A549 (cell line): Measurements from ENCODE around the gene STPG2. TPM values are rescaled to one million over a fixed set of nuclear protein-coding genes. Genes with fewer than 3 reads are reported as not detected.
"Not testable (repeated sequence)": the region's sequence is repeated elsewhere in the genome, so short reads cannot be mapped to it uniquely, and the experiment has no call there.

Experiments used
- ATAC-seq, 2 experiments: fragments of 200-7000 bp in 1 of 2; fragments of >200 bp in 1 of 2; cut with Nextera tagmentation in 1 of 2; cut with Tn5 transposase in 1 of 2; 3 replicates each; pipeline versions ENCODE4 v1.8.0 to v1.9.1; 2018 to 2020; ENCODE audit warnings: mild to moderate bottlenecking in 1 of 2, moderate library complexity in 1 of 2
- CTCF ChIA-PET: fragments of 300-600 bp; sonication (Branson Sonifier 250); formaldehyde crosslinking; extraction: SDS; loops from one replicate; lab custom pipeline; 2021; ENCODE audit warnings: antibody characterized with exemption, inconsistent platforms; lab: Yijun Ruan, JAX
- POLR2A ChIA-PET: fragments of 350-600 bp; formaldehyde crosslinking; extraction: SDS; loops from one replicate; lab custom pipeline; 2021; ENCODE audit warnings: antibody characterized with exemption, inconsistent platforms; lab: Yijun Ruan, JAX
- DNase-seq, 2 experiments: peaks; one replicate each; pipeline versions ENCODE4 v3.0.0 to v3.0.0-alpha.2; 2011 to 2016; ENCODE audit warnings: low read depth in 1 of 2, low spot score in 1 of 2
- FAIRE-seq: peaks from 2 replicates; lab custom pipeline; 2011; peaks lifted over from hg19 to GRCh38; lab: Jason Lieb, UNC
- H3K27ac ChIP-seq, 2 experiments: fragments of >200 bp; sonication (Bioruptor Twin); formaldehyde crosslinking; 3 replicates each; pipeline ENCODE4 v1.5.1; 2016 to 2017
- H3K4me1 ChIP-seq: fragments of >200 bp; sonication (Bioruptor Twin); formaldehyde crosslinking; 3 replicates; pipeline ENCODE4 v1.6.1; 2016
- H3K4me2 ChIP-seq: fragments of >200 bp; sonication (Bioruptor Twin); formaldehyde crosslinking; 3 replicates; pipeline ENCODE4 v1.6.1; 2016
- H3K4me3 ChIP-seq: fragments of >200 bp; sonication (Bioruptor Twin); formaldehyde crosslinking; 3 replicates; pipeline ENCODE4 v1.5.1; 2016
- H3K9me3 ChIP-seq: fragments of >200 bp; sonication (Bioruptor Twin); formaldehyde crosslinking; 3 replicates; pipeline ENCODE4 v1.6.1; 2016
- CBX2 ChIP-seq: fragments of 200-600 bp; sonication (generic); IDR thresholded peaks from 2 replicates; pipeline ENCODE4 v1.6.1; 2016; ENCODE audit warnings: low read depth, mild to moderate bottlenecking, borderline replicate concordance
- CHD2 ChIP-seq: fragments of 150-350 bp; IDR thresholded peaks from 2 replicates; pipeline ENCODE4 v1.6.1; 2014; ENCODE audit warnings: low read length; ENCODE audit not compliant: partially characterized antibody
- EHF ChIP-seq: fragments of 250-450 bp; sonication (Bioruptor Pico); IDR thresholded peaks from 2 replicates; pipeline ENCODE4 v1.5.0; 2020; ENCODE audit warnings: mild to moderate bottlenecking
- EHMT2 ChIP-seq: fragments of 200-600 bp; sonication (generic); IDR thresholded peaks from 2 replicates; pipeline ENCODE4 v1.6.1; 2016; ENCODE audit warnings: antibody characterized with exemption, low read depth, mild to moderate bottlenecking, moderate library complexity
- ELK1 ChIP-seq: fragments of 150-350 bp; IDR thresholded peaks from 2 replicates; pipeline ENCODE4 v1.6.1; 2014; ENCODE audit warnings: low read depth, mild to moderate bottlenecking, low read length
- FOXS1 ChIP-seq: fragments of 250-450 bp; sonication (Bioruptor Pico); IDR thresholded peaks from 2 replicates; pipeline ENCODE4 v1.5.0; 2020; ENCODE audit warnings: mild to moderate bottlenecking, moderate library complexity
- GATA3 ChIP-seq: IDR thresholded peaks from 2 replicates; pipeline ENCODE4 v1.6.1; 2012; ENCODE audit warnings: borderline replicate concordance
- HOXB13 ChIP-seq: fragments of 250-450 bp; sonication (Bioruptor Pico); IDR thresholded peaks from 2 replicates; pipeline ENCODE4 v1.5.0; 2020; ENCODE audit warnings: low read depth, mild to moderate bottlenecking, moderate library complexity
- HOXB5 ChIP-seq: fragments of 250-450 bp; sonication (Bioruptor Pico); IDR thresholded peaks from 2 replicates; pipeline ENCODE4 v1.5.0; 2020; ENCODE audit warnings: mild to moderate bottlenecking, moderate library complexity
- JUN ChIP-seq, 2 experiments: fragments of >200 bp; sonication (Bioruptor Twin); formaldehyde crosslinking; IDR thresholded peaks; 2 replicates in 1 of 2; 3 replicates in 1 of 2; pipeline ENCODE4 v1.6.1; 2016 to 2017
- KDM5A ChIP-seq: fragments of 200-600 bp; sonication (generic); IDR thresholded peaks from 2 replicates; pipeline ENCODE4 v1.6.1; 2016; ENCODE audit warnings: antibody characterized with exemption, mild to moderate bottlenecking
- MAX ChIP-seq: IDR thresholded peaks from 2 replicates; pipeline ENCODE4 v1.6.1; 2012
- NR3C1 ChIP-seq: fragments of >200 bp; sonication (Bioruptor Twin); formaldehyde crosslinking; IDR thresholded peaks from 3 replicates; pipeline ENCODE4 v1.6.1; 2017
- POLR2AphosphoS2 ChIP-seq: conservative IDR thresholded peaks from 2 replicates; pipeline ENCODE4 v1.6.1; 2012; ENCODE audit warnings: low read length, improper control_type of control experiment, inconsistent platforms
- RARB ChIP-seq: fragments of 250-450 bp; sonication (Bioruptor Pico); IDR thresholded peaks from 2 replicates; pipeline ENCODE4 v1.8.0; 2021; ENCODE audit warnings: mild to moderate bottlenecking, moderate library complexity
- RCOR1 ChIP-seq: fragments of 150-350 bp; IDR thresholded peaks from 2 replicates; pipeline ENCODE4 v1.6.1; 2014; ENCODE audit warnings: antibody characterized with exemption, low read length, low read depth
- SREBF2 ChIP-seq: fragments of 450-650 bp; IDR thresholded peaks from 2 replicates; pipeline ENCODE4 v1.6.1; 2014; ENCODE audit warnings: mild to moderate bottlenecking, moderate library complexity
- TFCP2L1 ChIP-seq: fragments of 250-450 bp; sonication (Bioruptor Pico); IDR thresholded peaks from 2 replicates; pipeline ENCODE4 v1.5.0; 2021; ENCODE audit warnings: mild to moderate bottlenecking
- USF2 ChIP-seq: fragments of 450-650 bp; IDR thresholded peaks from 2 replicates; pipeline ENCODE4 v1.6.1; 2014; ENCODE audit warnings: antibody characterized with exemption
- ZC3H11A ChIP-seq: fragments of 450-650 bp; IDR thresholded peaks from 2 replicates; pipeline ENCODE4 v1.6.1; 2014; ENCODE audit warnings: antibody characterized with exemption, mild to moderate bottlenecking
- ZFP36 ChIP-seq: fragments of 450-650 bp; IDR thresholded peaks from 2 replicates; pipeline ENCODE4 v1.6.1; 2014; ENCODE audit warnings: borderline replicate concordance; ENCODE audit not compliant: partially characterized antibody
- WGBS: methylation state at CpG from one replicate; pipeline ENCODE4 v1.1.6; 2017; ENCODE audit errors: missing lambda C conversion rate; 5-methylcytosine and 5-hydroxymethylcytosine counted together
- polyA plus RNA-seq, 4 experiments: library from polyadenylated mRNA; depleted of rRNA in 3 of 4; stranded (reverse); fragments of >200 nt; fragmentation: RNase III in 1 of 4; extraction: RNeasy Plus Mini Kit Qiagen cat#74134 plus additional on column Dnase treatment in 1 of 4; gene quantifications; 2 replicates in 3 of 4; 3 replicates in 1 of 4; pipeline ENCODE4 v1.2.3, GENCODE V29; 2011 to 2017
- TF ChIP-seq, protein P1 (sequence below): fragments of 200-600 bp; sonication (generic); IDR thresholded peaks from 2 replicates; pipeline ENCODE4 v1.6.1; 2016; ENCODE audit warnings: antibody characterized with exemption, mild to moderate bottlenecking, moderate library complexity
- TF ChIP-seq, protein P2 (sequence below): IDR thresholded peaks from 2 replicates; pipeline ENCODE4 v1.6.1; 2012; ENCODE audit warnings: low read depth, borderline replicate concordance

Gene STPG2
- polyA plus RNA-seq, 2 of the 4 experiments (the other 2 are of a cell fraction) = 0.05 TPM; not detected in 1

- ChIA-PET POLR2A (no interaction called here), CTCF (no interaction called here)
- no peak for FAIRE-seq
- Histone ChIP-seq H3K9me3 (no peaks in the 10 kb centered on the region), H3K27ac (no peak overlapping the region), H3K4me3 (no peak overlapping the region), H3K4me1 (no peaks in the 10 kb centered on the region), H3K4me2 (no peak overlapping the region)
- no peak for ATAC-seq
- TF ChIP-seq CHD2 (no peak), TFCP2L1 (CRISPR knock-in tag) (no peak), POLR2AphosphoS2 (no peak), RCOR1 (no peak), ZFP36 (no peak), ELK1 (no peak), HOXB13 (CRISPR knock-in tag) (no peak), CBX2 (no peak), RARB (CRISPR knock-in tag) (no peak)
- TF ChIP-seq, protein P1, sequence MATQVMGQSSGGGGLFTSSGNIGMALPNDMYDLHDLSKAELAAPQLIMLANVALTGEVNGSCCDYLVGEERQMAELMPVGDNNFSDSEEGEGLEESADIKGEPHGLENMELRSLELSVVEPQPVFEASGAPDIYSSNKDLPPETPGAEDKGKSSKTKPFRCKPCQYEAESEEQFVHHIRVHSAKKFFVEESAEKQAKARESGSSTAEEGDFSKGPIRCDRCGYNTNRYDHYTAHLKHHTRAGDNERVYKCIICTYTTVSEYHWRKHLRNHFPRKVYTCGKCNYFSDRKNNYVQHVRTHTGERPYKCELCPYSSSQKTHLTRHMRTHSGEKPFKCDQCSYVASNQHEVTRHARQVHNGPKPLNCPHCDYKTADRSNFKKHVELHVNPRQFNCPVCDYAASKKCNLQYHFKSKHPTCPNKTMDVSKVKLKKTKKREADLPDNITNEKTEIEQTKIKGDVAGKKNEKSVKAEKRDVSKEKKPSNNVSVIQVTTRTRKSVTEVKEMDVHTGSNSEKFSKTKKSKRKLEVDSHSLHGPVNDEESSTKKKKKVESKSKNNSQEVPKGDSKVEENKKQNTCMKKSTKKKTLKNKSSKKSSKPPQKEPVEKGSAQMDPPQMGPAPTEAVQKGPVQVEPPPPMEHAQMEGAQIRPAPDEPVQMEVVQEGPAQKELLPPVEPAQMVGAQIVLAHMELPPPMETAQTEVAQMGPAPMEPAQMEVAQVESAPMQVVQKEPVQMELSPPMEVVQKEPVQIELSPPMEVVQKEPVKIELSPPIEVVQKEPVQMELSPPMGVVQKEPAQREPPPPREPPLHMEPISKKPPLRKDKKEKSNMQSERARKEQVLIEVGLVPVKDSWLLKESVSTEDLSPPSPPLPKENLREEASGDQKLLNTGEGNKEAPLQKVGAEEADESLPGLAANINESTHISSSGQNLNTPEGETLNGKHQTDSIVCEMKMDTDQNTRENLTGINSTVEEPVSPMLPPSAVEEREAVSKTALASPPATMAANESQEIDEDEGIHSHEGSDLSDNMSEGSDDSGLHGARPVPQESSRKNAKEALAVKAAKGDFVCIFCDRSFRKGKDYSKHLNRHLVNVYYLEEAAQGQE = no peak
- 10% methylated on average over 3 of the region's 3 CpGs for WGBS
- peak; percentile 5 to 10 for DNase-seq
These were observed 233.3 kb downstream of the STPG2 start for GRCh38 chr4:97910005-97910404.

DNA sequence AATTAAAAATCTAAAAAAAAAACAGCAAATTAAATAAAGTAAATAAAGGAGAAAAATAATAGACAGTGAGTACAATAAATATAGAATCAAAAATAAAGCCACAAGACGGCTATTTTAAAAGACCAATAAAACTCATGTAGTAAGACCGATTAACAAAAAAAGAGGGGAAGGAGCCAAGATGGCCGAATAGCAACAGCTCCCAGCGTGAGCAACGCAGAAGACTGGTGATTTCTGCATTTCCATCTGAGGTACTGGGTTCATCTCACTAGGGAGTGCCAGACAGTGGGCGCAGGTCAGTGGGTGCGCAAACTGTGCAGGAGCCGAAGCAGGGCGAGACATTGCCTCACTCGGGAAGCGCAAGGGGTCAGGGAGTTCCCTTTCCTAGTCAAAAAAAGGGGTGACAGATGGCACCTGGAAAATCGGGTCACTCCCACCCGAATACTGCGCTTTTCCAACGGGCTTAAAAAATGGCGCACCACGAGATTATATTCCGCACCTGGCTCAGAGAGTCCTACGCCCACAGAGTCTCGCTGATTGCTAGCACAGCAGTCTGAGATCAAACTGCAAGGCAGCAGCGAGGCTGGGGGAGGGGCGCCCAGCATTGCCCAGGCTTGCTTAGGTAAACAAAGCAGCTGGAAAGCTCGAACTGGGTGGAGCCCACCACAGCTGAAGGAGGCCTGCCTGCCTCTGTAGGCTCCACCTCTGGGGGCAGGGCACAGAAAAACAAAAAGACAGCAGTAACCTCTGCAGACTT is 239.7 kb downstream of the STPG2 start:
- H3K27ac ChIP-seq, H3K4me1 ChIP-seq, FAIRE-seq, DNase-seq, H3K9me3 ChIP-seq, H3K4me3 ChIP-seq, CTCF ChIA-PET, H3K4me2 ChIP-seq, ATAC-seq, POLR2A ChIA-PET: not testable (repeated sequence)
- 64% methylated on average over 14 of the region's 23 CpGs for WGBS

- ATAC-seq (no peak), FAIRE-seq (no peak), DNase-seq (no peak)
- ChIA-PET POLR2A (no interaction called here), CTCF (no interaction called here)
- Histone ChIP-seq H3K4me2 (no peak overlapping the region), H3K4me1 (no peaks in the 10 kb centered on the region), H3K4me3 (no peak overlapping the region), H3K9me3 (no peaks in the 10 kb centered on the region), H3K27ac (no peak overlapping the region)
- WGBS = 32% methylated on average over 2 of the region's 2 CpGs
- TF ChIP-seq USF2 = no peak
- TF ChIP-seq NR3C1 = no peak
- TF ChIP-seq, protein P1 = no peak
- no peak for TF ChIP-seq HOXB13 (CRISPR knock-in tag)
- no peak for TF ChIP-seq MAX
- TF ChIP-seq EHMT2 = no peak
- no peak for TF ChIP-seq SREBF2
- no peak for TF ChIP-seq FOXS1 (CRISPR knock-in tag)
- TF ChIP-seq KDM5A = no peak
- TF ChIP-seq CBX2 = no peak
- no peak for TF ChIP-seq JUN (IDR thresholded peaks at IDR 0.05)
- no peak for TF ChIP-seq ZC3H11A
- no peak for TF ChIP-seq TFCP2L1 (CRISPR knock-in tag)
- no peak for TF ChIP-seq EHF (CRISPR knock-in tag)
- TF ChIP-seq GATA3 = no peak
- TF ChIP-seq, protein P2, sequence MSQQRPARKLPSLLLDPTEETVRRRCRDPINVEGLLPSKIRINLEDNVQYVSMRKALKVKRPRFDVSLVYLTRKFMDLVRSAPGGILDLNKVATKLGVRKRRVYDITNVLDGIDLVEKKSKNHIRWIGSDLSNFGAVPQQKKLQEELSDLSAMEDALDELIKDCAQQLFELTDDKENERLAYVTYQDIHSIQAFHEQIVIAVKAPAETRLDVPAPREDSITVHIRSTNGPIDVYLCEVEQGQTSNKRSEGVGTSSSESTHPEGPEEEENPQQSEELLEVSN = no peak
- TF ChIP-seq HOXB5 (CRISPR knock-in tag) = no peak
These were observed 243.0 kb downstream of the STPG2 start for GRCh38 chr4:97900229-97900628.
